HCT116 (cell line): ENCODE measurements around the gene MACROH2A1. TPM values are rescaled to one million over a fixed set of nuclear protein-coding genes. Genes with fewer than 3 reads are reported as not detected.

Experiments
- ATAC-seq: fragments of 200-7000 bp; cut with Tn5 transposase; 2 replicates; pipeline ENCODE4 v1.9.1; 2020; ENCODE audit warnings: mild to moderate bottlenecking, moderate library complexity
- BruUV-seq: library from RNA; stranded (reverse); fragments of 400-500 nt; replicated peaks from 2 replicates; lab custom pipeline; 2021; lab: Mats Ljungman, UMichigan
- CTCF ChIA-PET: fragments of 300-600 bp; sonication (Branson Sonifier 250); formaldehyde crosslinking; loops from one replicate; lab custom pipeline; 2021; ENCODE audit warnings: antibody characterized with exemption; lab: Charles Lee
- POLR2A ChIA-PET: fragments of 300-600, 350-600 bp; sonication (Branson Sonifier 250); formaldehyde crosslinking; loops from one replicate; lab custom pipeline; 2021; ENCODE audit warnings: antibody characterized with exemption; lab: Charles Lee
- RAD21 ChIA-PET, 2 experiments: fragments of 300-600 bp; sonication (Branson Sonifier 250); formaldehyde crosslinking; loops; one replicate each; lab custom pipeline; 2023; ENCODE audit warnings: low total read pairs in 2 of 2; ENCODE audit not compliant: uncharacterized antibody in 2 of 2, unreplicated experiment in 2 of 2, low non-redundant PET in 1 of 2; lab: Charles Lee
- DNase-seq: peaks from one replicate; pipeline ENCODE4 v3.0.0-alpha.2; 2010; ENCODE audit warnings: low read depth, low spot score
- H2AFZ ChIP-seq: fragments of 200-600 bp; shearing (Covaris generic), sonication (generic); 2 replicates; pipeline ENCODE4 v1.6.1; 2017; ENCODE audit warnings: low read depth, mixed run types, mixed read lengths, antibody characterized with exemption, low read length; ENCODE audit not compliant: poor library complexity, severe bottlenecking
- H3K27ac ChIP-seq: 2 replicates; pipeline ENCODE4 v1.5.1; 2012; ENCODE audit warnings: low read depth, low read length
- H3K27me3 ChIP-seq: fragments of 200-600 bp; sonication (generic); 2 replicates; pipeline ENCODE4 v1.6.1; 2016; ENCODE audit warnings: mixed run types, low read length, mixed read lengths; ENCODE audit not compliant: insufficient read depth
- H3K36me3 ChIP-seq, 2 experiments: fragments of 200-500 bp in 1 of 2; fragments of 200-600 bp in 1 of 2; sonication (Bioruptor generic) in 1 of 2; sonication (generic) in 1 of 2; 2 replicates each; pipeline versions ENCODE4 v1.5.1 to v1.6.1; 2014 to 2016; ENCODE audit warnings: low read length in 2 of 2, inconsistent platforms in 1 of 2, mixed read lengths in 1 of 2, mixed run types in 1 of 2; ENCODE audit not compliant: insufficient read depth in 2 of 2, control insufficient read depth in 1 of 2
- H3K4me1 ChIP-seq, 2 experiments: fragments of 200-600 bp in 1 of 2; sonication (generic) in 1 of 2; 2 replicates each; pipeline versions ENCODE4 v1.5.1 to v1.6.1; 2012 to 2017; ENCODE audit warnings: low read length in 2 of 2, inconsistent platforms in 1 of 2, mild to moderate bottlenecking in 1 of 2, mixed read lengths in 1 of 2, mixed run types in 1 of 2, moderate library complexity in 1 of 2; ENCODE audit not compliant: insufficient read depth in 2 of 2, control insufficient read depth in 1 of 2
- H3K4me2 ChIP-seq: fragments of 200-600 bp; sonication (generic); 2 replicates; pipeline ENCODE4 v1.6.1; 2017; ENCODE audit warnings: mixed run types, low read length, mixed read lengths
- H3K4me3 ChIP-seq, 2 experiments: fragments of 200-600 bp in 1 of 2; sonication (generic) in 1 of 2; replicated peaks in 1 of 2; 2 replicates each; pipeline ENCODE4 v1.5.1; 2011 to 2016; ENCODE audit warnings: low read length in 2 of 2, control low read depth in 1 of 2, low read depth in 1 of 2, mild to moderate bottlenecking in 1 of 2, mixed read lengths in 1 of 2, mixed run types in 1 of 2
- H3K79me2 ChIP-seq: fragments of 200-600 bp; sonication (generic); 2 replicates; pipeline ENCODE4 v1.6.1; 2017; ENCODE audit warnings: mild to moderate bottlenecking, mixed run types, low read length, moderate library complexity, mixed read lengths; ENCODE audit not compliant: insufficient read depth
- H3K9ac ChIP-seq: fragments of 200-600 bp; sonication (generic); 2 replicates; pipeline ENCODE4 v1.6.1; 2016; ENCODE audit warnings: low read length, mixed read lengths
- H3K9me2 ChIP-seq: fragments of 200-600 bp; sonication (generic), shearing (Covaris generic); 2 replicates; pipeline ENCODE4 v1.6.1; 2017; ENCODE audit warnings: mixed run types, mild to moderate bottlenecking, moderate library complexity; ENCODE audit not compliant: insufficient read depth
- H3K9me3 ChIP-seq, 2 experiments: fragments of 200-500 bp in 1 of 2; fragments of 200-600 bp in 1 of 2; sonication (Bioruptor generic) in 1 of 2; sonication (generic) in 1 of 2; 2 replicates each; pipeline ENCODE4 v1.6.1; 2014 to 2017; ENCODE audit warnings: low read length in 2 of 2, mixed read lengths in 2 of 2, inconsistent platforms in 1 of 2, low read depth in 1 of 2, mild to moderate bottlenecking in 1 of 2, mixed run types in 1 of 2, moderate library complexity in 1 of 2; ENCODE audit not compliant: control insufficient read depth in 1 of 2, insufficient read depth in 1 of 2
- H4K20me1 ChIP-seq: fragments of 200-600 bp; sonication (generic), shearing (Covaris generic); 2 replicates; pipeline ENCODE4 v1.6.1; 2017; ENCODE audit warnings: mixed run types, mild to moderate bottlenecking, moderate library complexity; ENCODE audit not compliant: insufficient read depth
- CBX3 ChIP-seq: IDR thresholded peaks from 2 replicates; pipeline ENCODE4 v1.6.1; 2012; ENCODE audit warnings: low read depth
- CEBPB ChIP-seq: IDR thresholded peaks from 2 replicates; pipeline ENCODE4 v1.6.1; 2012; ENCODE audit warnings: low read depth
- EZH2 ChIP-seq: fragments of 200-600 bp; sonication (generic); IDR thresholded peaks from 2 replicates; pipeline ENCODE4 v1.6.1; 2017; ENCODE audit warnings: antibody characterized with exemption, mixed run types
- JUND ChIP-seq: IDR thresholded peaks from 2 replicates; pipeline ENCODE4 v1.6.1; 2012
- POLR2A ChIP-seq: IDR thresholded peaks from 2 replicates; pipeline ENCODE4 v1.7.0; 2011; ENCODE audit warnings: borderline replicate concordance; ENCODE audit not compliant: insufficient read depth, insufficient read length; ENCODE audit errors: extremely low read depth
- POLR2AphosphoS5 ChIP-seq: IDR thresholded peaks from 2 replicates; pipeline ENCODE4 v1.6.1; 2011; ENCODE audit warnings: mild to moderate bottlenecking, low read depth, low read length, moderate library complexity
- RAD21 ChIP-seq: IDR thresholded peaks from 2 replicates; pipeline ENCODE4 v1.6.1; 2012; ENCODE audit warnings: low read depth, mild to moderate bottlenecking
- SIN3A ChIP-seq: IDR thresholded peaks from 2 replicates; pipeline ENCODE4 v1.6.1; 2012; ENCODE audit warnings: low read depth
- SP1 ChIP-seq: IDR thresholded peaks from 2 replicates; pipeline ENCODE4 v1.6.1; 2012; ENCODE audit warnings: low read depth
- YY1 ChIP-seq: IDR thresholded peaks from 2 replicates; pipeline ENCODE4 v1.6.1; 2011; ENCODE audit warnings: low read length, low read depth, moderate library complexity, mild to moderate bottlenecking; ENCODE audit not compliant: insufficient replicate concordance; ENCODE audit errors: extremely low read depth
- ZFX ChIP-seq: fragments of 450-650 bp; IDR thresholded peaks from 2 replicates; pipeline ENCODE4 v1.6.1; 2017
- ZNF274 ChIP-seq: fragments of 200-500 bp; sonication (Bioruptor generic); IDR thresholded peaks from 2 replicates; pipeline ENCODE4 v1.6.1; 2014; ENCODE audit warnings: mild to moderate bottlenecking, low read depth, low read length, inconsistent platforms
- intact Hi-C: fragments of 100-400 bp; cut with micrococcal nuclease; formaldehyde crosslinking; loops from 2 replicates; pipeline ENCODE4 v1.10.0; 2022
- total RNA-seq: library from RNA; stranded (reverse); gene quantifications from one replicate; pipeline ENCODE4 v1.2.1, GENCODE V29; 2021; ENCODE audit not compliant: unreplicated experiment
- TF ChIP-seq, protein P1 (sequence below): IDR thresholded peaks from 2 replicates; pipeline ENCODE4 v1.6.1; 2012
- TF ChIP-seq, protein P2 (sequence below): IDR thresholded peaks from 2 replicates; pipeline ENCODE4 v1.6.1; 2012; ENCODE audit warnings: low read depth
- TF ChIP-seq, protein P3 (sequence below): IDR thresholded peaks from 2 replicates; pipeline ENCODE4 v1.6.1; 2012
- TF ChIP-seq, protein P4 (sequence below), 3 experiments: fragments of 200-600 bp in 1 of 3; sonication (generic) in 1 of 3; IDR thresholded peaks in 2 of 3; conservative IDR thresholded peaks in 1 of 3; 2 replicates each; pipeline ENCODE4 v1.5.1; 2012 to 2017; ENCODE audit warnings: low read depth in 2 of 3, low read length in 2 of 3, antibody characterized with exemption in 1 of 3, borderline replicate concordance in 1 of 3, control low read depth in 1 of 3, mild to moderate bottlenecking in 1 of 3, mixed read lengths in 1 of 3, mixed run types in 1 of 3, moderate library complexity in 1 of 3; ENCODE audit not compliant: insufficient read depth in 1 of 3

MACROH2A1 gene
- total RNA-seq, 1 experiment from 2014 or later = 218 TPM

DNA sequence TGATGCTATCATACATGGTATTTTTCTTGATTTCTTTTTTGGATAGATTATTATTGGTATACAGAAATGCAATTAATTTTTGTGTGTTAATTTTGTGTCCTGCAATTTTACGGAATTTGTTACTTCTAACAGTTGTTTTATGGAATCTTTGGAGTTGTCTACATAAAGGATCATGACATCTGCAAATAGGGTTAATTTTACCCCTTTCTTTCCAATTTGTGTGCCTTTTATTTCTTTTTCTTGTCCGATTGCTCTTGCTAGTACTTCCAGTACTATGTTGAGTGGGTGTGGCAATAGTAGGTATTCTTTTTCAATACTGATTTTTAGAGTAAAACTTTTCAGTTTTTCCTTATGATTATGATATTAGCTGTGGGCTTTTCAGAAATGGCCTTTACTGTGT lies 111.5 kb downstream of the MACROH2A1 start:
- no peaks in the 10 kb centered on the region for H3K9me3 ChIP-seq
- H3K4me3 ChIP-seq = no peak overlapping the region
- H3K9me2 ChIP-seq = no peaks in the 10 kb centered on the region
- no peak for TF ChIP-seq ZNF274
- no peak for TF ChIP-seq SIN3A
- TF ChIP-seq, protein P1, sequence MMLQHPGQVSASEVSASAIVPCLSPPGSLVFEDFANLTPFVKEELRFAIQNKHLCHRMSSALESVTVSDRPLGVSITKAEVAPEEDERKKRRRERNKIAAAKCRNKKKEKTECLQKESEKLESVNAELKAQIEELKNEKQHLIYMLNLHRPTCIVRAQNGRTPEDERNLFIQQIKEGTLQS = no peak
- TF ChIP-seq, protein P2, sequence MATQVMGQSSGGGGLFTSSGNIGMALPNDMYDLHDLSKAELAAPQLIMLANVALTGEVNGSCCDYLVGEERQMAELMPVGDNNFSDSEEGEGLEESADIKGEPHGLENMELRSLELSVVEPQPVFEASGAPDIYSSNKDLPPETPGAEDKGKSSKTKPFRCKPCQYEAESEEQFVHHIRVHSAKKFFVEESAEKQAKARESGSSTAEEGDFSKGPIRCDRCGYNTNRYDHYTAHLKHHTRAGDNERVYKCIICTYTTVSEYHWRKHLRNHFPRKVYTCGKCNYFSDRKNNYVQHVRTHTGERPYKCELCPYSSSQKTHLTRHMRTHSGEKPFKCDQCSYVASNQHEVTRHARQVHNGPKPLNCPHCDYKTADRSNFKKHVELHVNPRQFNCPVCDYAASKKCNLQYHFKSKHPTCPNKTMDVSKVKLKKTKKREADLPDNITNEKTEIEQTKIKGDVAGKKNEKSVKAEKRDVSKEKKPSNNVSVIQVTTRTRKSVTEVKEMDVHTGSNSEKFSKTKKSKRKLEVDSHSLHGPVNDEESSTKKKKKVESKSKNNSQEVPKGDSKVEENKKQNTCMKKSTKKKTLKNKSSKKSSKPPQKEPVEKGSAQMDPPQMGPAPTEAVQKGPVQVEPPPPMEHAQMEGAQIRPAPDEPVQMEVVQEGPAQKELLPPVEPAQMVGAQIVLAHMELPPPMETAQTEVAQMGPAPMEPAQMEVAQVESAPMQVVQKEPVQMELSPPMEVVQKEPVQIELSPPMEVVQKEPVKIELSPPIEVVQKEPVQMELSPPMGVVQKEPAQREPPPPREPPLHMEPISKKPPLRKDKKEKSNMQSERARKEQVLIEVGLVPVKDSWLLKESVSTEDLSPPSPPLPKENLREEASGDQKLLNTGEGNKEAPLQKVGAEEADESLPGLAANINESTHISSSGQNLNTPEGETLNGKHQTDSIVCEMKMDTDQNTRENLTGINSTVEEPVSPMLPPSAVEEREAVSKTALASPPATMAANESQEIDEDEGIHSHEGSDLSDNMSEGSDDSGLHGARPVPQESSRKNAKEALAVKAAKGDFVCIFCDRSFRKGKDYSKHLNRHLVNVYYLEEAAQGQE = no peak
- TF ChIP-seq, protein P3, sequence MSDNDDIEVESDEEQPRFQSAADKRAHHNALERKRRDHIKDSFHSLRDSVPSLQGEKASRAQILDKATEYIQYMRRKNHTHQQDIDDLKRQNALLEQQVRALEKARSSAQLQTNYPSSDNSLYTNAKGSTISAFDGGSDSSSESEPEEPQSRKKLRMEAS = no peak
- TF ChIP-seq SP1 = no peak
- TF ChIP-seq POLR2A = no peak
- no peak for TF ChIP-seq EZH2
- no peak for TF ChIP-seq CEBPB
- TF ChIP-seq, protein P4, sequence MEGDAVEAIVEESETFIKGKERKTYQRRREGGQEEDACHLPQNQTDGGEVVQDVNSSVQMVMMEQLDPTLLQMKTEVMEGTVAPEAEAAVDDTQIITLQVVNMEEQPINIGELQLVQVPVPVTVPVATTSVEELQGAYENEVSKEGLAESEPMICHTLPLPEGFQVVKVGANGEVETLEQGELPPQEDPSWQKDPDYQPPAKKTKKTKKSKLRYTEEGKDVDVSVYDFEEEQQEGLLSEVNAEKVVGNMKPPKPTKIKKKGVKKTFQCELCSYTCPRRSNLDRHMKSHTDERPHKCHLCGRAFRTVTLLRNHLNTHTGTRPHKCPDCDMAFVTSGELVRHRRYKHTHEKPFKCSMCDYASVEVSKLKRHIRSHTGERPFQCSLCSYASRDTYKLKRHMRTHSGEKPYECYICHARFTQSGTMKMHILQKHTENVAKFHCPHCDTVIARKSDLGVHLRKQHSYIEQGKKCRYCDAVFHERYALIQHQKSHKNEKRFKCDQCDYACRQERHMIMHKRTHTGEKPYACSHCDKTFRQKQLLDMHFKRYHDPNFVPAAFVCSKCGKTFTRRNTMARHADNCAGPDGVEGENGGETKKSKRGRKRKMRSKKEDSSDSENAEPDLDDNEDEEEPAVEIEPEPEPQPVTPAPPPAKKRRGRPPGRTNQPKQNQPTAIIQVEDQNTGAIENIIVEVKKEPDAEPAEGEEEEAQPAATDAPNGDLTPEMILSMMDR (IDR thresholded peaks at IDR 0.05 in 2 of 3, conservative IDR thresholded peaks at IDR 0.05 in 1 of 3; ENCODE audit: borderline replicate concordance in 1 of 3, insufficient read depth in 1 of 3, low read depth in 2 of 3, low read length in 2 of 3) = no peak
- no peak for TF ChIP-seq ZFX
- TF ChIP-seq YY1 = no peak
- no peak for TF ChIP-seq POLR2AphosphoS5
- no peak for TF ChIP-seq JUND
- TF ChIP-seq RAD21 = no peak
- no peak for TF ChIP-seq CBX3
- no peaks in the 10 kb centered on the region for H3K36me3 ChIP-seq
- DNase-seq (no peak), ATAC-seq (no peak)
- BruUV-seq = no TSS peak
- H2AFZ ChIP-seq = no peak overlapping the region
- H3K27me3 ChIP-seq = no peaks in the 10 kb centered on the region
- H3K4me1 ChIP-seq = no peaks in the 10 kb centered on the region
- ChIA-PET RAD21 (no interaction called here), CTCF (no interaction called here), POLR2A (no interaction called here)
- no peak overlapping the region for H3K9ac ChIP-seq
- H3K79me2 ChIP-seq = no peaks in the 10 kb centered on the region
- H3K4me2 ChIP-seq = no peak overlapping the region
- H3K27ac ChIP-seq = no peak overlapping the region
- intact Hi-C loops = no loop called here
- H4K20me1 ChIP-seq = no peaks in the 10 kb centered on the region
